Suppressor macrophage treated with lipopolysaccharide for 1 hour (primary cell): ENCODE data around the gene HECW1.

Experiments used
- DNase-seq, 3 donors: peaks; one replicate each; pipeline ENCODE4 v3.0.0-alpha.2; 2020 to 2022

Gene HECW1

GRCh38 chr7:43276547-43276946 is 164.1 kb downstream of the HECW1 start:
- no peak for DNase-seq

GRCh38 chr7:43278088-43278644 is 165.7 kb downstream of the HECW1 start:
- DNase-seq = no peak

GRCh38 chr7:43281268-43281667 is 168.8 kb downstream of the HECW1 start:
- DNase-seq = no peak

GRCh38 chr7:43283706-43284105 is 171.3 kb downstream of the HECW1 start:
- no peak for DNase-seq

GRCh38 chr7:43289826-43290225 is 177.4 kb downstream of the HECW1 start:
- no peak for DNase-seq

GRCh38 chr7:43290978-43291377 is 178.5 kb downstream of the HECW1 start:
- no peak for DNase-seq

- no peak for DNase-seq
Observed at GRCh38 chr7:43291789-43292188, 179.3 kb downstream of the HECW1 start.

GRCh38 chr7:43292384-43292783 is 179.9 kb downstream of the HECW1 start:
- no peak for DNase-seq

GRCh38 chr7:43294080-43294630 is 181.7 kb downstream of the HECW1 start:
- no peak for DNase-seq

- DNase-seq = no peak
Observed at GRCh38 chr7:43295429-43295828, 183.0 kb downstream of the HECW1 start.

- no peak for DNase-seq
Observed at GRCh38 chr7:43296306-43296705, 183.9 kb downstream of the HECW1 start.

GRCh38 chr7:43298617-43299016 is 186.2 kb downstream of the HECW1 start:
- no peak for DNase-seq

GRCh38 chr7:43300121-43300520 is 187.7 kb downstream of the HECW1 start:
- no peak for DNase-seq

- DNase-seq = peak; percentile 11 to 35 (median 30)
Observed at GRCh38 chr7:43302211-43302711, 189.8 kb downstream of the HECW1 start.

- no peak for DNase-seq
Observed at GRCh38 chr7:43302773-43303460, 190.5 kb downstream of the HECW1 start.

GRCh38 chr7:43303740-43304241 is 191.3 kb downstream of the HECW1 start:
- DNase-seq = peak; percentile 57 to 70 (median 64)

GRCh38 chr7:43306404-43306803 is 194.0 kb downstream of the HECW1 start:
- no peak for DNase-seq

- DNase-seq = no peak
Observed at GRCh38 chr7:43307522-43307921, 195.1 kb downstream of the HECW1 start.

GRCh38 chr7:43308913-43309705 is 196.7 kb downstream of the HECW1 start:
- no peak for DNase-seq

GRCh38 chr7:43309706-43310022 is 197.2 kb downstream of the HECW1 start:
- no peak for DNase-seq

GRCh38 chr7:43311052-43311451 is 198.6 kb downstream of the HECW1 start:
- DNase-seq = no peak

GRCh38 chr7:43311694-43312093 is 199.2 kb downstream of the HECW1 start:
- no peak for DNase-seq

GRCh38 chr7:43313628-43314378 is 201.4 kb downstream of the HECW1 start:
- DNase-seq = no peak
